ENCODE data around the gene TOPBP1.
"Not testable (repeated sequence)": the region's sequence is repeated elsewhere in the genome, so short reads cannot be mapped to it uniquely, and the experiment has no call there.

TOPBP1 gene

GRCh38 chr3:133568294-133569014 lies 93.3 kb downstream of the TOPBP1 start:
- no peak for DNase-seq

GRCh38 chr3:133563816-133564215 lies 97.9 kb downstream of the TOPBP1 start:
- DNase-seq: no peak

- DNase-seq: no peak
Observed at GRCh38 chr3:133563186-133563591, 98.6 kb downstream of the TOPBP1 start.

- DNase-seq: no peak
Observed at GRCh38 chr3:133562376-133562775, 99.4 kb downstream of the TOPBP1 start.

GRCh38 chr3:133561679-133562078 lies 100.1 kb downstream of the TOPBP1 start:
- no peak for DNase-seq

- not testable (repeated sequence) for DNase-seq
Observed at GRCh38 chr3:133551589-133551988, 110.2 kb downstream of the TOPBP1 start.
